HG02884 (cell line): ENCODE data around the gene DPY19L1.
"Not testable (repeated sequence)": the region's sequence is repeated elsewhere in the genome, so short reads cannot be mapped to it uniquely, and the experiment has no call there.

Experiments
- ATAC-seq: cut with Tn5 transposase; IDR thresholded peaks from one replicate; pipeline ENCODE4 v1.9.1; 2021; ENCODE audit warnings: mild to moderate bottlenecking, moderate library complexity; ENCODE audit not compliant: unreplicated experiment

Gene DPY19L1

DNA sequence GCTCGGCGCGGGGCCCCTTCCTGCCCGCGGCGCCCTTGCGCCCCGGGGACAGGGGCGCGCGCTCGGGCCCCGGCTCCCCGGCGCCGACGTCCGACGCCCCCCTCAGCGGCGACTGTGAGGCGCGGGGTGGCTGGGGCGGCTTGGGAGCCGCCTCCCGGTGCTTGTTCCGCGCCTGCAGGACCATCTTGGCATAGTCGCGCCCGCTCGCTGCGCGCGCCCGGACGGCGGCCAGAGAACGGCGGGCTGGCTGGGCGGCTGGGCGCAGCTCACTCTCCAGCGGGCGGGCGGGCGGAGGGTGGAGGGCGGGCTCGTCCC, at the start of gene DPY19L1:
TSS of gene DPY19L1 (minus strand) at position 275 of the 315 bp plus-strand sequence. CDS start at position 184, 91 bp downstream.
- no peak for ATAC-seq

DNA sequence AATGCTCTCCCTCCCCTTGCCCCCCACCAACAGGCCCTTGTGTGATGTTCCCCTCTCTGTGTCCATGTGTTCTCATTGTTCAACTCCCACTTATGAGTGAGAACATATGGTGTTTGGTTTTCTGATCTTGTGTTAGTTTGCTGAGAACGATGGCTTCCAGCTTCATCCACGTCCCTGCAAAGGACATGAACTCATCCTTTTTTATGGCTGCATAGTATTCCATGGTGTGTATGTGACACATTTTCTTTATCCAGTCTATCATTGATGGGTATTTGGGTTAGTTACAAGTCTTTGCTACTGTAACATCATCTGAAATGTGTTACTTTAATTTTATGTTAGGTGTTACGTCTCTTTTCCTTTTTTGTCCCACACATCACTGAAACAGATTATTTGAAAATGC, 42.2 kb upstream of the DPY19L1 start:
- ATAC-seq = not testable (repeated sequence)

DNA sequence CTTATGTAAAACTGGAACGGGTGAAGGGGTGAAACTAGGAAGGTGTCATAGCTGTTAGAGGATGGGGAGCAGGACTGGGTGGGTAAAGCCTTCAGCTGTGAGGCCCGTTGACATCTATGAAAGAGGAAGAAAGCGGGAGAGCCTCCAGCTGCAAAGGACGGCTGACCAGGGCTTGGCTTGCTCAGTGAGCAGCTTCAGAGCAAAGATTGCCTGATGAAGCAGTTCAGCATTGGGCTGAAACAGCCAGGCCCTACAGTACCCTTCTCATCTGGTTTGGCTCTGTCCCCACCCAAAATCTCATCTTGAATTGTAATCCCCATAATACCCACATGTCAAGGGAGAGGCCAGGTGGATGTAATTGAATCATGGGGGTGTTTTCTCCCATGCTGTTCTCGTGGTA, 36.7 kb upstream of the DPY19L1 start:
- ATAC-seq = not testable (repeated sequence)

DNA sequence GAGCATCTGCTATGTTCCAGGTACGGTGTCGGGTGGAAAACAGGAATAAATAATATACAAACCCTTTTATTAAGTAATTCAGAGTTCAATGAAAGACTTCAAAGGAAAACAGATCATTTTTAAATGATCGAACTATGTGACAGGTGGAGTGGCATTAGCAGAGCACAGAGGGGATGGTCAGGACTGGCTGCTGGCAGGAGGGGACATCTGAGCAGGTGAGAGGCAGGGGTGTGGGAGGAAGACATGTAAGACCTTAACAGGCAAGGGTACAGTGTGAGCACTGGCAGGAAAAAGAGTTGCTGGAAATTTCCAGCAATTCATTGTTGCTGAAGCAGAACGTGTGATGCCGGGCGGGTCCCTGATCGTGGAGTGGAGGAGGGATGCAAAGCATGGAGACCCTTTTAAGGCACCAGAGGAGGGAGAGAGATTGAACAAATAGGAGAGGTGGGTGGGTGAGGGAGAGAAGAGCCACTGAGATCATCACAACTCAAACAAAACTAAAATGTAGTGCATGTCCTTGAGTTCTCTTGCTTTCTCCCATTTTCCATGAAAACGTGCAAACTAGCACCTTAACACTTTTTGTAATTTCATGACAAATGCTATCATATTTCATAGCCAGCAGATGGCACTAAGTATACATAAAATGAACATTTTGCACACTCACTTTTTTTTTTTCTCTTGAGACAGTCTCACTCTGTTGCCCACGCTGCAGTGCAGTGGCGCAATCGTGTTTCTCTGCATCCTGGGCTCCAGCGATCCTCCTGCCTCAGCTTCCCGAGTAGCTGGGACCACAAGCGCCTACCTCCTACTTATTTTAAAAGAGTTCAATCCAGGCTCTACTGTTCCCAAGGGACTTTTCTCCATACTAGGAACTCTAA, 35.9 kb upstream of the DPY19L1 start:
- ATAC-seq = not testable (repeated sequence)

DNA sequence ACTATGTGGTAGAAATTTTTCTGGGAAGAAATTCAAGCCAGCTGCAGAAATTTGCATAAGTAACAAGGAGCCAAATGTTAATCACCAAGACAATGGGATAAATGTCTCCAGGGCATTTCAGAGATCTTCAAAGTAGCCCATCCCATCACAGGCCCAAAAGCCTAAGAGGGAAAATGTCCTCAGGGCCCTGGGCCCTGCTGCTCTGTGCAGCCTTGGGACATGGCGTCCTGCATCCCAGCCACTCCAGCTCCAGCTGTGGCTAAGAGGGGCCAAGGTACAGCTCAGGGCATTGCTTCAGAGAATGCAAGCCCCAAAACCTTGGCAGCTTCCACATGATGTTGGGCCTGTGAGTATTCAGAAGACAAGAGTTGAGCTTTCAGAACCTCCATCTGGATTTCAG, 31.8 kb upstream of the DPY19L1 start:
- not testable (repeated sequence) for ATAC-seq

DNA sequence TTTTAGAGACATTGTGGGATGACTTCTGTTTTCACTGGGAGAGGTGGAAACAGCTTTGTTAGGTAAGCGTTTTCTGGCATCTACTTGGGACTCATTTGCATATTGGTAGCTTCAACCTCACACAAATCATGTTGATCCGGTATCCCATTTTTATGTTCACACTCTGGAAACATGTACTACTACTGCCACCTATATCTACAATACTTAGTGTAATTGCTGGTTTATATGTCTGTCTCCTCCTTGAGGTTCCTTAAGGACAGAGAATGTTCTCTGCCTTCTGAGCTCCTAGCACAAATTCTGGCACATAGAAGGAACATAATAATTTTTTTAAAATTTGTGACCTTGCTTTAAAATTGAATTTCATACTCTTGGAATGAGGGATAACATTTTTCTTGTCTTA, 28.1 kb upstream of the DPY19L1 start:
- not testable (repeated sequence) for ATAC-seq

DNA sequence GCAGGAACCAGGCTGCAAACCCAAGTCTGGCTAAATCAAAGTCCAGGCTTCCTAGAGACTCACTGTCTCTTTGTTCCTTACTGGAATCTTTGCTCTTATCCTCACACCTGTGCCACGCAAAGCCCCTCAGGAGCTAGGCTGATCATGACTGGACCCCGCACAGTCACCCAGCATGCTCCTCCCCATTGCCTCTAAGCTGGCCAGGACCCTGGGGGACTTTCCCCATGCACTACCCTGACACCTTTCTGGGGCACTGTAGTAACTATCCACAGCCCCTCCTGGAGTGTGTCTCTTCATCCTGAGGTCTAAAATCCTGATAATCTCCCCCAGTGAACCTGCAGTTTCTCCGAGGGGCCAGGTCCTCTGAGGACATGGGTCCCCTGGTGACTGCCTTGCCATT, 21.3 kb upstream of the DPY19L1 start:
- not testable (repeated sequence) for ATAC-seq

DNA sequence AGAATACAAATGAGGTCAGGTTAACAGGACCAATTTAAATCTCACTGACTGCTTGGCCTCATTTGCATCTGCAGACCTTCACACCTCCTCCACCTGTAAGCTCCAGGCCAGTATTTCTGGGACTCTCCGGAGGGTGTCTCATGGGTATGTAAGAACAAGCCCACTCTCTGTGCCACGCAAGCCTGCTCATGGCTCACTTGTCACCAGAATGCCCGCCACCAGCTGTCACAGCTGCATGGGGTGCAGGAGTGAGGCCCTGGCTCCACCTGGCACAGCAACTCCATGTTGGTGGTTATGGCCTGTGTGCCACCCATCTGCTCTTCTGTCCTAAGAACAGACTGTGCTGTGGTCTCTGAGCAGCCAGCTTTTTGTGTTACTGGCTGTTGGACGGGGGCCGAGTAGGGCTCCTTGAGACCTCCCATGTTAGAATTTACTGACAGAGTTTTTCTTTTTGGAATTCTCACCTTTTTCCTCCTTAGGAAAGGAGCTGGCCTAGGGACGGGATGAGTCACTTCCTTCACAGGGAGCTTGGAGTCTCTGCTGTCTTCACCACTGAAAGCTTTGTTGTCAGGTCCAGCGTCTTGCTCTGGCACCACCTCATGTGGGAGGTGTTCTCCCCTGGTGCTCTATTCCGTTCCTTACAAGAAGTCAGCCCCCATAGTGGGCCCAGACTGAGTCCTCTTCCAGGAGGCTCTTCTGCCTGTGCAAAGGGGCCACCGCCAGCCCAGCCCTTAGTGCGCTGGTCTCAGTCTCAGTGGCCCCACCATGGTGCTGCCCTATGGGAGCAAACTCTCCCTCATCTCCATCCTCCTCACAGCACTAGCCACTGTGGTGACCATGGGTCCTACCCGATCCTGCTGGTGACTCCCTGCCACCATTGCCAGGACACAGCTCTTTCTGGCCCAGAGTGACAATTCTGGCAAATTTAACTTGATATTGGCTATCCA, 20.5 kb upstream of the DPY19L1 start:
- ATAC-seq = not testable (repeated sequence)

DNA sequence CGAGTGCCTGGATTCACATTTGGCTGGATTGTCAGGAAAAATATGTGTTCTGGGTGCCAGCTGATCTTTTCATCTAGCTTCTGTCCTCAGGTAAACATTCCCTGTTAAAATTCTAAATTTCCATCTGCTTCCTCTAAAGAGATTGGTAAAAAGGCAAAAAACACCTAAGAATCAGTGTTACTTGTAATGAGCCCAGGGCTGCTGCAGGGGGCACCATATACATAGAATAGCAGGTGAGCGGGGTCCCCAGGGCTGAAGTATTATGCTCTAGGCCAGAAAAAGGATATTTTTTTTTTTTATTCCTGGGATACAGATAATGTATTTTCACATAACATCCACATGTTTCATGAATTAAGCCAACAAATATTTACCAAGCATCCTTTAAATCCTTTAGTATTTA, 18.4 kb upstream of the DPY19L1 start:
- ATAC-seq = not testable (repeated sequence)

DNA sequence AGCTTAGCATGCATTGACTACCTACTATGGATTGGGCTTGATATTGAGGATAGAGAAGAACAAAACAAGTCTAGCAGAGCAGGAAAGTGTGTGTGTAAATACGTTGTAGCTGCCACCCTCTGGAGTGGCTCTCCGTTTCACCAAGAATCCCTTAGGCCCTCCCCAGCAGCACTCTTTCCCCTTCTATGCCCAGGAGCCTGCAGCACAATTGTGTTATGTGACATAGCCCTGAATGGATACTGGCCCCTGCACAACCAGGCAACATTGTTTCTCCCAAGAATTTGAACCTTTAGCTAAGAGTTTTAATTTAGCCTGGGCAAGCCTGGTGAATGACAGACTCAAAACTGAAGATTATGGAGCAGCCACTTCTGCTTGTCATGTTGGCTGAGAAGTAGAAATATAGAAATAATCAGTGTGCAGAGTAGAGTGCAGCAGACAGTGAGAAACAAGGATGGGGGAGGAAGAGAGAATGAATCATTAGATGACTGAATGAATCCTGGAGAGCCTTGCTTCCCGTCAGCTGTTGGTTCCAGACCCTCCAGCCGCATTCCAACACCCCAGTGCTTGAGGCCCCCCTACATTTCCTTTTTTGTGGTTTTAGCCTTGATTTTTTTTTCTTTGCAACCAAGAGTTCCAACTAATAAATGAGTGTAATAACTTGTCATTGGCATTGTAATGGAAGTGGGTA, 16.3 kb upstream of the DPY19L1 start:
- ATAC-seq = not testable (repeated sequence)

DNA sequence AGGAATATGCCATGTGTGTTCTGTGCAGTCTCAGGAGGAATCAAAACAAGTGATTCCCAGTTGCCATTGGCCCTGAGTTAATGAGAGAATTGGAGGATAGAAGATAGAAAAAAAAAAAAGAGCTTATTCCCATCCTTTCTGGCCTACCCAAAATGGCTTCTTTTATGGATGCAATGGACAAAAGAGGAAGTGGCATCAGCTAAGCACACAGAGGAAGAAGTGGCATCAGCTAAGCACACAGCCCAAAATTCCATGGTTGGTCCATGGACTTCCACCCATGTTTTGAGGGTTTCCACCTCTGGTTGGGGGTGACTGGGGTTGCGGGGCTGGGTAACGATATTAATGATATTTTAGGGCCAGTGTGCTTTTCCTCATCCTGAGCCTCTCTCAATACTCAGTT, 11.1 kb upstream of the DPY19L1 start:
- ATAC-seq = not testable (repeated sequence)

DNA sequence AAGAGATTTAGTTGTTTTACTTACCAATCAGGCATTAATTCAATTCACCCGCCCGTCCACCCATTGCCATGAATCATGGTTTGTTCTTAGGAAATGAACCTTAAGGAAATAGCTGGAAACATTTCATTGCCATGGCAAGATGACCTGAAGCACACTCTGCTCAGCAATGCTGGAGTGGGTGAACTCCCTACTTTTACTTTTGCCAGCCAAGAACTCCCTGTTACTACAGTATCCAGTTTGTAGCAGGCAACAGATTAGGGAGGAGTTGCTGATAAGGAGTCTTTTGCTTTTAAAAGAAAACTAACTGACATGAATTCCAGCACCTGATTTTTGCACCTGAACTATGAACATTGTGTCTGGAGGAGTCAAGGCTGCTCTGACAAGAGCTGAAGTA, 10.6 kb upstream of the DPY19L1 start:
- ATAC-seq = not testable (repeated sequence)

DNA sequence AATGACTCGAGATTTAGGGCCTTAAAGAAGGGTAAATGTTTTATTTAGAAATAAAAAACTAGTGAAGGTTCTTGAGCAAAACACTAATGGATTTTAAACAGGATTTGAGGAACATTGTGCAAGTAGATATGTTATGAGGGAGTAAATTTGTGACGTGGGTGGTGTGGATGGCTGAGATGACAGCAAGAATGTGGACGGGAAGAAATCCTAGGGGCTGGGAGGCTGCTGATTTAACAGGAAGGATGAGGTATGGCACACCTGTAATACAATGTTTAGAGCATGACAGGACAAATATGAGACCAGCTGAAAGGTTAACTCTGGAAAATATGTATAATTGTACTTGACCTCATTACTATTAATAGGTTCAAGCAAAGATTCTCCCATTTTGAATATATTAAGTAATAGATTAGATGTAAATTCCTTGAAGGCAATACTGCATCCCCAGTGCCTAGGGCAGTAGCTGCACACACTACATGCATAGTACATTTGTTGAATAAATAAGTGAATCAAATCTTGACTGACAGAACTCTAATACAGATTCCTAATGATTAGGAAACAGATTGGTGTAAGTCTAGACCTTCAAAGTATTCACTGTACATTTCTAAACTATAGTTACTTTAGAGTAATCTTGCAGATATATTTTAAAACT, 10.1 kb upstream of the DPY19L1 start:
- ATAC-seq = not testable (repeated sequence)

DNA sequence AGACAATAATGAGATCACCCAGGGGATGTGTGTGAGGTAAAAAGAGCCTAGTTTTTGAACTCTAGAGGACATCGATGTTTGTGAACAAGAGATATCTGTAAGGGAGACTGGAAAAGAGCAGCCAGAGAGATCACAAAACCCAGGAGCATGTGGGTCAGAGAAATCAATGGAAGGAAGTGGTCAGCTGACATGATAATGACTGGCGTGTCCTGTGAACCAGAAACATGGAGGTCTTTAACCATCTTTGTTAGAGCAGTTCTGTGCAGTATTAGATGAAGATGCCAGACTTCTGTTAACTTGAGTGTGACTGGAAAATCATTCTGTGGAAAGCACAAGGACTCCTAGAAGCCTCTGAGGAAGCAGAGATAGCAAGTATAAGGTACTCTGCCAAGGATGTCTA, 6.0 kb upstream of the DPY19L1 start:
- ATAC-seq = not testable (repeated sequence)

DNA sequence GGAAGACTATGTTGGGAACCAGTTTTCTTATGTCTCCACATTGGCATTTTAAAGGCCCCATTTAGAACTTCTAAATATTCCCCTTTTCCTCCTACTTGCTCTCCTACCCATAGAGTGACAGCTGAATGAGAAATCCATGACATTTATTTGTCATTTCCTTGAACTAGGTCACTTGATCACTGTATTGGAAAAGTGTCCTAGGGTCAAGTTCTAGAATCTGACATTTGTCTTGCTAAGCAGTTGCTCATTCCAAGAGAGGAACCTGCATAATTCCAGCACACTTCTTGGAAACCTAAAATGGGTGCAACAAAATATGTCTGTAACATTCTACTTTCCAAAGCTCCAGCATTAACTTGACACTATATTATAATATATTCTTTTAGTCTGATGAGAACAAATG, 3.6 kb upstream of the DPY19L1 start:
- no peak for ATAC-seq

DNA sequence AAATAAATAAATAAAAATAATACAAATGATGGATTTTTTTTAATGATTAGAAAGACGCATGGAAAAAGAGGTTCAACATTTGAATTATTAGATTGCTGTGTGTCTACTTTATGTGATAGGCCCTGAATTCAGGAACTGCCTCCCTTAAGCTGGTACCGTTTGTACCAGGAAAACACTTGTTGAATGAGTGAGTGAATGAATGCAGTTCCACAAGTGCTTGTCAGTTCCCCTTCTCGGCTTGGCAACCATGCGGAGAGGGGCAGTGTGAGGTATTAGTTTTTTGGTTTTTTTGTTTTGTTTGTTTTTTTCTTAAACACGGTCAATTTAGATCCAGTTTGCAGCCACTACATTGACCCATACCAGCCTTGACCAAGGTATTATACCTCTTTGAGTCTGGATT, 2.1 kb upstream of the DPY19L1 start:
- ATAC-seq = no peak

DNA sequence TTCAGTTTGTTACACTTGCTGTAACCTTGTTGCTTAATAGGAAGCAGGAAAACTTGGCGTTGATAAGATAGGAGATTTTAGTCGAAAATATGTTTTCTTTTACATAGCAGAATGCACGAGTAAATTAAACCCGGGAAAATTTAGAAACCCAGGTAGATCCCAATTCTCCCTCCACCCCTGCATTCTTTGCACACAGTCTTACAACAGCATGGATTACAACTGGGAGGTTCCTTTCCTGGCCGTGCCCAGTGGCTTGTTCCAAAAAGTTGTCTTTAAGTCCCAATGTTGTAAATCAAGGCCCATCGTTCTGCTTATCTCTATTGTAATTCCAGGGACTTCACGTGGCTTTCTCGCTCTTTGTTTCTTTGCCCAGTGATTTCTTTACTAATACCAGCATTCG, 1.1 kb upstream of the DPY19L1 start:
- no peak for ATAC-seq

DNA sequence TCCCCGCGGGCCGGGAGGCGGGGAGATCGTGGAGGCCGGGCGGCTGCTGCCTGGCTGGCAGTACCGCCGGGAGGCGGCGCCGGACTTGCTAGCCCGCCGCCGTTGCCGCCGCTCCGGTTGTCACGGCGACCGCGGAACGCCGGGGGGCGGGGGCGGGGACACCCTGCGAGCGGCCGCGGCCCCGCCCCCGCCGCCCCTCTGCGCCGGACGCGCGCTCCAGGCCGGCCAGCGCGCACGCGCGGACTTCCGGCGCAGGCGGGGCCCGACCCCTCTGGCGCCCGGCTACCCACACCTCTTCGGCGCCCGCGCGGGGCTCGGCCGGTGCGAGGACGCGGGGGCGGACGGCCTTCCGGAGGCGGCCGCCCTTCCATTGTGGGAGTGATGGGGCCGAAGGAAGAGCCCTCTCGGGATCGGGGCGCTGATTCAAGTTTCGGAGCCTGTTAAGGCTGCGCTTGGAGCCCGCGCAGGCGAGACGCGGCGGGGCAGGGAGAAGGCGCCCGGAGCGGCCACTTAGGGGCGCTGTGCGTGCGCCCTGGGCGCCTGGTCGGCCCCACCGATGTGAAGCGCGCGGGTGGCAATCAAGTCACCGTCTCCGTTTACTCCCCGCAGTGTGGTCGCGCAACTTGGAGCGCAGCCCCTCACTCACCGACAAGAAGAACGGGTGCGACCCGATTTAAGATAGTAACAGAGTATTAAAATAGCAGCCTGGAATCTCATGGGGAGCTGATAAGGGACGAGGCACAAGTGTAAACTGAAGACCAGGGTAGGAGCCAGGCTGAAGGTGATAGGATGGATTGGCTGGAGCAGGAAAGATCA, 449 bp upstream of the DPY19L1 start:
- ATAC-seq = peak; percentile 73

DNA sequence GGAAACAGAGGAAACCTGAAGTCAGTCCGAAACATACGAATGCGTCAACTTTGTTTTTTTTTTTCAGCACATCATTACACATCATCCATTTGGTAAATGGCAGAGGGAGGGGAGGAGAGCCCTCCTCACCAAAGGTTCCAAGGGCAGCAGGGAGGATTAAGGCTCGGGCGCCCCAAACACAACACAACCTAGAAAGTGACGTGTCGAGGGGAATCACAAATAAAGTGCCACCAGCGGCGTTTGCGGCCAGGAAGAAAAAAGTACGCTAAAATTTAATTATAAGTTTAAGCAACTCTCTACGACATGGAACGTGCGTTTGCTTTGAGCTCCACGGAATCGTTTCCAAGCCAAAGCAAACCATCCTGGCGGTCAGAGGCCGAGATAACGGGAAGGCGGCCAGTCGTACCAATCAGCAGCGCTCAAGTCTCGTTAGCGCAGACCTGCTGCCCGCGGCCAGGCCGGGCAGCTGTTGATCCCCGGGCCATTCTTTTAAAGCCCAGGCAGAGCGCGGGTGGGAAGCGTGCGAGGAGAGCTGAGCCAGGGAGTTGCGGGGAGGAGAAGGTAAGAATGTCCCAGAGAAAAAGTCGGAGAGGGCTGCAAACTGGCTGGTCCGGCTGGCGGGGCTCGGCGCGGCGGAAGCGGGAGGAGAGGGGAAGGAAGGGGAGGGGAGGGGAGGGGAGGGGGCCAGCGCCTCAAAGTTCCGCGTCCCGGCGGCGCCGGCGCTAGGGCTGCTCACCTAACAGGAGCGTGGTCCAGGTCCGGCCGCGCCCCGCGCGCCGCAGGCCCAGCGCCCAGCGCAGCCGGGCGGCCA, 719 bp downstream of the DPY19L1 start:
- ATAC-seq = peak; percentile 5
